Skeletal muscle cell (primary cell): ENCODE results near the gene MCHR1.

Experiments used
- DNase-seq: peaks from one replicate; pipeline ENCODE4 v3.0.0-alpha.2; 2010; ENCODE audit warnings: low read depth
- H3K4me3 ChIP-seq: 2 replicates; pipeline ENCODE4 v1.5.1; 2011; ENCODE audit warnings: low read depth, mild to moderate bottlenecking, control low read depth, low read length, moderate library complexity

MCHR1 gene, protein sequence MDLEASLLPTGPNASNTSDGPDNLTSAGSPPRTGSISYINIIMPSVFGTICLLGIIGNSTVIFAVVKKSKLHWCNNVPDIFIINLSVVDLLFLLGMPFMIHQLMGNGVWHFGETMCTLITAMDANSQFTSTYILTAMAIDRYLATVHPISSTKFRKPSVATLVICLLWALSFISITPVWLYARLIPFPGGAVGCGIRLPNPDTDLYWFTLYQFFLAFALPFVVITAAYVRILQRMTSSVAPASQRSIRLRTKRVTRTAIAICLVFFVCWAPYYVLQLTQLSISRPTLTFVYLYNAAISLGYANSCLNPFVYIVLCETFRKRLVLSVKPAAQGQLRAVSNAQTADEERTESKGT

DNA sequence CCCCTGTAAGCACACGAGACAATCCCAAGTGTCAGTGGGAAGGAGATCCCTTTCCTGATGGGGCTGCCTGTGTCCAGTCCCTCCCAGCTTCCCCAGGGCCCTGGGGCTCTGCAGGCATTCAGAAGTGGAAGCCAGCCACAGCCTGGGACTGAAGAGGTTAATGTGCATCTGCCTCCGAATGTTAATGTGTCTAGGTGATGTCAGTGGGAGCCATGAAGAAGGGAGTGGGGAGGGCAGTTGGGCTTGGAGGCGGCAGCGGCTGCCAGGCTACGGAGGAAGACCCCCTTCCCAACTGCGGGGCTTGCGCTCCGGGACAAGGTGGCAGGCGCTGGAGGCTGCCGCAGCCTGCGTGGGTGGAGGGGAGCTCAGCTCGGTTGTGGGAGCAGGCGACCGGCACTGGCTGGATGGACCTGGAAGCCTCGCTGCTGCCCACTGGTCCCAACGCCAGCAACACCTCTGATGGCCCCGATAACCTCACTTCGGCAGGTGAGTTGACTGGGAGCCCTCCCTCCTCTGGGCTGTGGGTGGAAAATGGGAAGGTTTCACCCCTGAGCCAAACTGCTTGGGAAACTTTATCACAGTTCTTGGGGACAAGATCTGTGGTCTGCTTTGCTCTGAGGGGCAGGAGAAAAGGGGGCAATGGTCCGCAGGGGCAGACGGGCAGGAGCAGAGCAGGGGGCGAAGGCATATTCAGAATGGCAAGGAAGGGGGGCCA lies at the start of gene MCHR1:
Gene MCHR1 (plus strand): TSS at position 236 of the 715 bp plus-strand sequence. CDS start 169 bp downstream, at position 405.
- no peak for DNase-seq
- H3K4me3 ChIP-seq, result peak within 1 kb of the TSS; percentile 51

DNA sequence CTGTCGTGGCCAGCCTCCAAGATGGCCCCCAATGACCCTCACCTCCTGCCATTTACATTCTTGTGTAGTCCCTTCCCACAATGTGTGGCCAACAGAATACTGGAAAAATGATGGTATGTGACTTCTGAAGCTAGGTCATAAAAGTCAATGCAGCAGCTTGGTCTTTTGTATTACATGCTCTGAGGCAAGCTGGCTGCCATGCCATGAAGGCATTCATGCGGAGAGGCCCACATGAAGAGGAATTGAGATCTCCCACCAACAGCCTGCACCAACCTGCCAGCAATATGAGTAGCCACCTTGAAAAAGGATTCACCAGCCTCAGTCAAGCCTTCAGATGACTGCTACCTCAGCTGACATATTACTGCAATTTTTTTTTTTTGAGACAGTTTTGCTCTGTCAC lies 47.4 kb upstream of the MCHR1 start:
- DNase-seq, result no peak
- no peak overlapping the region for H3K4me3 ChIP-seq

DNA sequence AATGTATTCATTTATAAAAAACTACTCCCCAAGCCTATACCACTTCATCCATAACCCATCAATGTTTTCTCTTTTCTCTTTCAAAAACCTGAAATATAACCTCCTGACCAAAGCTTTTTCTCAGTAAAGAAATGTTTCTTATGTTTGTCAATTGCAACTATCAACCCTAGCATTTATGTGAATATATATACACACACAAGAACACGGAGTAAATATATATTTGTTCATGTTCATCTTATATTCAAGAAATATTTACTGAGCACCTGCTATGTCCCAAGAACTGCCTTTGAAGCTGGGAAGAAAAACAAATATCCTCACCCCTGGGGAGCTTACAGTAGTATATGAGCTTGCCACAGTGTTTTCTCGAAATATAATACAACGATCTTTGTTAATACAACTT lies 46.2 kb upstream of the MCHR1 start:
- H3K4me3 ChIP-seq, result no peak overlapping the region
- DNase-seq, result no peak

DNA sequence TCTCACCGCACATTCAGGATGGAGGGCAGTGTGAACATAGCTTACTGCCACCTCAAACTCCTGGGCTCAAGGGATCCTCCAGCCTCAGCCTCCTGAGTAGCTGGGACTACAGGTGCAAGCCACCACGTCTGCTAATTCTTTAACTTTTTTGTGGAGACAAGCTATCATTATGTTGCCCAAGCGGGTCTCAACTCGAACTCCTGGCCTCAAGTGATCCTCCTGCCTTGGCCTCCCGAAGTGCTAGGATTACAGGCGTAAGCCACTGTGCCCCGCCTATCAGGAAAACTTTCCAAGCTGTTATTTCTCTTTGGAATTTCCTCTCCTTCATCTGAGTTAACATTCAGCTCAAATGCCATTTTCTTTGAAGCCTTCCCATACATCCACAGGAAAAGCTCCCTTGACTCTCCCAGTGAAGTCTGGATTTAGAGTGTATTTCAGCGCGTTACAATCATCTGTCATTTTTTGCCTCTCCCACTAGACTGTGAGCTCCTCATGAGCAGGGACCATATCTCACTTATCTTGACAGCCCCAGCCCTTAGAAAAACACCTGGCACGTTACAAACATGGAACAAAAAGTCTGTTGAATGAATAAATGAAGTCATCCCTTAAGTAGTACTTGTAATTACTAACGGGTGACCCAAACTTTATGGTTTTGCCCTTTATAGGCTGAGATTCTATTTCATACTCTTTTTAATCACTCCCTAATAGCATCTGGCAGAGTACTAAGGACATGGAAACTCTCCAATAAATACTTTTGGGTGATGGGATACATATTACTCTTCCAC lies 45.0 kb upstream of the MCHR1 start:
- no peak overlapping the region for H3K4me3 ChIP-seq
- DNase-seq, result no peak

DNA sequence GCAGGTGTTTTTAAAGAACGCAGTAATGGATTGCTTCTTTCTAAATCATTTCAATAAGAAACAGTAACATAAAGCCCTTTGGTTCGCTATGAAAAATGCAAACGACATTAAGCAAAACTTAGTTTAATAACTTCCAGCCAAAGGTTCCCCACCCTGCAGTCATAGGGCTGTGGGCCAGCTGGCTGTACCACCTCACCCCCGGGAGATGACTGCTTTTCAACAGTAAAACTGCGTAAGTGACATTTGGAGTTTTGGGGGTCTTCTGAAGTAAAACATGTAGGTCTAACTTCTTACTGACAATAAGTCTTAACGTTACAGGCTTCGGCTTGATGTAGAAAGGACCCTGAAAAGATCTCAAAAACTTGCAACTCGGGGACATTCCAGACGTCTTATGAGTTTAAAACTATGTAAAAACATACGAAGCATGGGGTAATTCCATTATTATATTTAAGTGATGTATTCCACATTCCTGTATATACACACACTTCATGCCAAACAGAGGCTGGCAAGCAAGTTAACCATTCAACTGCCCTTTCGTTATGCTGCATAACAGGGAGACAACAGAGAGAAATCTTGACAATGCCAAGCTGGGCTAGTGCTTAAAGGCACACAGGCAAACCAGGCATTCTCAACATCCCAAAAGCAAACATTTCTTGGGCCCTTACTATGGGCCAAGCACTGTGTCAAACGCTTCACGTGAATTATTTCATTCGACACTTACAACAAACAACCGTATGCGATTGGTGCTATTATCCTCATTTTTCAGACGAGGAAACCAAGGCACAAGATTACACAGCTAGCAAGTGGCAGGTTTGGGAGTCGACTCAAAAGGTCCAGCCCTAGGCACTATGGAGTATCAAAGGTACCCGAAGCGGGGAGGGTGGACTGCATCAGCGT lies 44.0 kb upstream of the MCHR1 start:
- DNase-seq, result no peak
- peak overlapping the region; percentile 82 for H3K4me3 ChIP-seq

DNA sequence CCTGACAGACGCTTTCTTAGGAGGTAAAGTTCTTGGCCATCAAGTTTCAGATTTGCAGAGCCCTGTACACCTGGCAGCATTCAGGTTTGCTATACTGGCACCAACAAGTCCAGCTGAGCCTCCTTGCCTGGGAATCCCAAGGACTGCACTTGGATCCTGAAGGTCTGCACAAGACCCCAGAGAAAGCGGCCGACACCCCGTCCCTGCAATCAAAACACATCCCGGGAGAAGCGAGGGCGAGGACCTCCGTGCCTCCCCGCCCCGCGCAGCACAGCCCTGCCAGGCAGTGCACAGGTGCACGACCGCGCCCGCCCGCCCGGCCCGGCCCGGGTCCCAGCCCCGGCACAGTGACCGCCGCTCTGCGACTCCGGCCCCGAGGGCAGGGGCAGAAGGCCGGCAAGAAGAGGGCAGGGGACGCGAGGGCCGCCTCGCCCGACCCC lies 43.3 kb upstream of the MCHR1 start:
- DNase-seq, result no peak
- peak overlapping the region; percentile 82 for H3K4me3 ChIP-seq

DNA sequence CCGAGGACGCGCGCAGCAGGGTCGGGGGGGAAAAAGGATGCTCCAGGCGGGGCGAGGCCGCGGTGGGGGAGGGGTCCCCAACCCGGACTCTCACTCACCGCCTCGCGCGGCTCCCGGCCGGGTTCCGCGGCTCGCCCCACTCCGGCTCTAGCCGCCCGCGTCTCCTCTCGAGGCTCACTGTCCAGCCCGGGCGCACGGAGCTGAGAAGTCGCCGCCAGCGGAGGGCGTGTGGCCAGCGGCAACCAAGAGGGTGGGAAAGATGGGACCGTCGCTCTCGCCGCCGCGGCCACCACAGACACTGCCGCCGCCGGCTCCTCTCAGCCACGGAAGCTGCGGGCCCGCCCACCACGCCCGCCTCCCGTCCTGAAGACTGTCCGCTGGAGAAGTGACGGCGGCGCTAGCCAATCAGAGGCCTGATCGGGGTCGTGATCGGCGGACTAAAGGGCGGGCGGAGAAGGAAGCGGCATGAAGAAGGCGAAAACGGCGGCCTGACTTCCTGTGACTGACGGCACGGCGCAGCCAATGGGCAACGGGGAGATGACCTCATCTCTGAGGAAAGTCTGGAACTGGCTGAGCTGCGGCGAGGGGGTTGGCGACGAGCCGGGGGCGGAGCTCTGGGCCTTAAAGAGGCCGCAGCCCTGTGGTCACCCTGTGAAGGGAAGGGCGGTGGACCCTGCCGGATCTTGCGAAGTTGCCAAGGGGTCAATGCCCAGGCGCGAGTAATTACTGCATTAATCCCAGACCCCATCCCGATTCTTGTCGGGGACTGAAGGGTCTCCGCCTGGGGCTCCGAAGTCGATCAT lies 42.7 kb upstream of the MCHR1 start, which contains the start of gene MRTFA:
Gene MRTFA (minus strand): TSS at position 340 of the 803 bp plus-strand sequence.
- peak within 1 kb of the TSS; percentile 82 for H3K4me3 ChIP-seq
- peak; percentile 99 for DNase-seq

DNA sequence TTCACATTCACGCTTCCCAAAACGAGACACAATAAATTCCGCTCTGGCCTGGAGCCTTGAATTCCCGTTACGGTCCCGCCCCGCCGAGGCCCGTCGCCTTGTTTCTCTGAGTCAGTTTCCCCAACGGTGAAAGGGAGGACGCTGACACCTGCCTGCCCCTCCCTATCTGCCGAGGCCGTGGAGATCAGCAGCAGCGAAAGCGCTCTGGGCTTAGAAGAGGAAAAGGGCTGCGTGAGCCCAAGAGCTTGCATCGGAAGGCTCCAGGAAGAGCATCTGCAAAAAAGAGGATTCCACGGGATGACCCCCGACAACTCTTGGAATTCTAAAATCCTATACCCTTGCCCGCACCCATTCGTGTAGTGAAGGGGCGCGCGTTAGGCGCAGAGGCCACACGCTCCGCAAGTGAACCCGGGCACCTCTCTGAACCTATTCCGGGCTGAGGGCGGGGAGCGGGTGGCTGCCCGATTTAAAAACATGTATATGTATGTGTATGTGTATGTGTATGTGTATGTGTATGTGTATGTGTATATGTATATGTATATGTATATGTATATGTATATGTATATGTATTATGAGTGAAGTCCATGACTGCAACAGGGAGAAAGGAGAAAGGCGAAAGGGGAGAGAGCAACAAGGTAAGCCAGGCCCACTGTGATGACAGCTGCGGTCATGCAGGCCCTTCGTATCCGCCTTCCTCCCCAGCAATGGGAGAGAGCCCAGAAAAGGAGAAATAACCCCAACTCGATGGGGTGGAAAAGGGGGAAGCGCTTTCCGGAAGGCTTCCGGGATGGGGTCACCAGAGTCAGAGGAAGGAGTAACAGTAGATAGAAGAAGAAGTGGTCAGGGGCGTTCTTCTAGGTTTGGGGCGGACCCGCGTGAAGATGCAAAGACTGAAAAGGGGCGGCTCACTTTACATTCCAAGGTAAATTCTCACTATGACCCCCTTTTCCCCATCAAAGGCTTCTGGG lies 41.8 kb upstream of the MCHR1 start:
- peak overlapping the region; percentile 82 for H3K4me3 ChIP-seq
- no peak for DNase-seq

DNA sequence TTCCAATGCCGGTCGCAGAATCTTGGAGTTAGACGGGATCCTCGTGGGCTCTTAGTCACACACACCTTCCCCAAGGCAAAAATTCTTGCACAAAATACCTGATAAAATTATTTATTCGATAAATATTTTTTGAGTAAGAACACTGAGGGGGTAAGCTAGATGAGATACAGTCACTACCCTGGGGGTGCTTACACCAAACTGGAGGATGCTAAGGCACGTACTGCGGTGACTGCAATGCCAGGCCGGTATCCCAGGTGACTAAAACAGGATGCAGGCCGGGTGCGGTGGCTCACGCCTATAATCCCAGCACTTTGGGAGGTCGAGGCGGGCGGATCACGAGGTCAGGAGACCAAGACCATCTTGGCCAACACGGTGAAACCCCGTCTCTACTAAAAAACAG lies 41.0 kb upstream of the MCHR1 start:
- no peak for DNase-seq
- no peak overlapping the region for H3K4me3 ChIP-seq

DNA sequence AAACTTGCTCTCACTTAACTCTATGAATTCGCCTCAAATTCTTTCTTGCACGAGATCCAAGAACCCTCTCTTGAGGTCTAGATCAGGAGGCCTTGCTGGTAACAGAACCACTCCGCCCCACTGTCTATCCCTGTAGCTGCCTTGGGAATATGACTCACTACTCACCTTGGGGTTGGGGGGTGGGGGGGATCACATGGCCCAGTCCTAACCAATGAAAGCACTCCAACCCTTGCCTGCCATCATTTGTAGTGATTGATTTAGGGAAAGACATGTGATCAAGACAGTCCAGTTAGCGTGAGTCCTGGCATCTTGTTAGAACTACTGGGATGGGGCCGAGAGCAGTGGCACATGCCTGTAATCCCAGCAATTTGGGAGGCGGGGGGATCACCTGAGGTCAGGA lies 38.0 kb upstream of the MCHR1 start:
- H3K4me3 ChIP-seq, result no peak overlapping the region
- no peak for DNase-seq

DNA sequence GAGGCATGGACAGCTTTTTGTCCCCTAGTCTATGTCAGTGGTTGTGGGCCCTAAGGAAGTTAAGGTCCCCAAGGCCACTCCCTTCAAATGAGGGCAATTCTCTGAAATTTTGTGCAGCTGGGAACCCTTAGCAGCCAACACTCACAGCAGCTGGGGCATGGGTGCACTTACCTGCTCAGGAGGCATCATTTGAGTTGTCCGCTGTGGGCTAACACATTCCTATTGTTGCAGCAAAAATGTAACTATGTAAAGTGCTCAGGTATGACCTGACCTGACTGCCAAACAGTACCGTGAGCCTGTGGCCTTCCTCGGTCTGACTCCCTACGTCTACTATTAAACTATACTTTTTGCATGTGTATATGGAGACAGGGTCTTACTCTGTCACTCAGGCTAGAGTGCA lies 37.0 kb upstream of the MCHR1 start:
- no peak for DNase-seq

DNA sequence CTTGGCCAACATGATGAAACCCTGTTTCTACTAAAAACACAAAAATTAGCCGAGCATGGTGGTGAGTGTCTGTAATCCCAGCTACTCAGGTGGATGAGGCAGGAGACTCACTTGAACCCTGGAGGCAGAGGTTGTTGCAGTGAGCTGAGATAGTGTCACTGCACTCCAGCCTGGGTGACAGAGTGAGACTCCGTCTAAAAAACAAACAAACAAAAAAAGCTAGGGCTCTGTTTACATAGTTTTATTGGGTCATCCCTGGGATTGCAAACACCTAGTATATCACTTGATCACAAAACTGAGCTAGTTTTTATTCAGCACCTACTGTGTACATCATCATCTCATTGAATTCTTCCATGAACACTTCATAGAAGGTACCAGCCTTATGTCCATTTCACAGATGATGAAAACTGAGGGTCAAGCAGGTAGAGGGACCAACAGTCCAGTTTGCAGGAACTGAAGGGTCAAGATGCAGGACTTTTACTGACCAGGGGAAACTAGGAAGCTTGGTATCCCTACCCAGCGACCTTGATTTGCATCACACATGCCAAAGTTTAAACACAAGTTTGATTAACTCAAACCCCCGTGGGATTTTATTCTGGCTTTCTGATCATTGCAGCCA lies 33.6 kb upstream of the MCHR1 start:
- no peak for DNase-seq
- no peak overlapping the region for H3K4me3 ChIP-seq

More for the DNA sequence above, 37.0 kb upstream of the MCHR1 start:
- H3K4me3 ChIP-seq, result no peak overlapping the region

DNA sequence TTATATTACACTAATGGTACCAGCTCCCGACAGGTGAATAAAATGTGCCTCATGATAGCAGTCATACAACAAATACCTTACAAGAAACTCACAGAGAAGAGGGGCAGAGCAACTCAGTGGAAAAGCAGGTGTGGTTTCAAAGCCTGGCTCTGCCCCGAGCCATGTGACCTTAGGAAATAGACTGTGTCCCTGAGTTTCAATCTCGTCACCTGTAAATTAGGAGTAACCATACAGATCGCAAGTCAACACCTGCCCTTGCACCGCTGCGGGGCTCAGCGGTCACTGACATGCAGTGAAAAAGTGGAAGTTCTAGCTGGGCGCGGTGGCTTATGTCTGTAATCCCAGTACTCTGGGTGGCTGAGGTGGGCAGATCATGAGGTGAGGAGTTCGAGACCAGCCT lies 30.9 kb upstream of the MCHR1 start:
- no peak for DNase-seq

DNA sequence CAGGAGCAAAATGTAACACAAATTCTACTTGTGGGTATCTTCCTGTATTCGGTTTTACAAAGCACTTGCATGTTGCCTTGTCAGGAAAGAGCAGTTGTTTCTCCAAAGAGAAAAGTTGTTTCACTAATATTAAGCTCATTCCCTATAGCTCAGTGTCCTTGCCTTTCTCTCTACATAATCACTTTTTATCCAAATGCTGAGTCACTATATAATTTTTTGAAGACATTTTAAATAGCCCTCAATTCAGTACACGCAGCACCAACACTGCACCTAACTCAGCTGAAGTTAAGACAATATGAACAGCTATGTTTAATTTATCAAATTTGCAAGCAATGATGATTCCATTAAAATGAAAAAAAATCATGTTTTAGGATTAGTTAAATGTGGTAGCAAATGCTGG lies 28.2 kb upstream of the MCHR1 start:
- peak overlapping the region; percentile 55 for H3K4me3 ChIP-seq
- DNase-seq, result no peak

More for the DNA sequence above, 30.9 kb upstream of the MCHR1 start:
- H3K4me3 ChIP-seq, result no peak overlapping the region

DNA sequence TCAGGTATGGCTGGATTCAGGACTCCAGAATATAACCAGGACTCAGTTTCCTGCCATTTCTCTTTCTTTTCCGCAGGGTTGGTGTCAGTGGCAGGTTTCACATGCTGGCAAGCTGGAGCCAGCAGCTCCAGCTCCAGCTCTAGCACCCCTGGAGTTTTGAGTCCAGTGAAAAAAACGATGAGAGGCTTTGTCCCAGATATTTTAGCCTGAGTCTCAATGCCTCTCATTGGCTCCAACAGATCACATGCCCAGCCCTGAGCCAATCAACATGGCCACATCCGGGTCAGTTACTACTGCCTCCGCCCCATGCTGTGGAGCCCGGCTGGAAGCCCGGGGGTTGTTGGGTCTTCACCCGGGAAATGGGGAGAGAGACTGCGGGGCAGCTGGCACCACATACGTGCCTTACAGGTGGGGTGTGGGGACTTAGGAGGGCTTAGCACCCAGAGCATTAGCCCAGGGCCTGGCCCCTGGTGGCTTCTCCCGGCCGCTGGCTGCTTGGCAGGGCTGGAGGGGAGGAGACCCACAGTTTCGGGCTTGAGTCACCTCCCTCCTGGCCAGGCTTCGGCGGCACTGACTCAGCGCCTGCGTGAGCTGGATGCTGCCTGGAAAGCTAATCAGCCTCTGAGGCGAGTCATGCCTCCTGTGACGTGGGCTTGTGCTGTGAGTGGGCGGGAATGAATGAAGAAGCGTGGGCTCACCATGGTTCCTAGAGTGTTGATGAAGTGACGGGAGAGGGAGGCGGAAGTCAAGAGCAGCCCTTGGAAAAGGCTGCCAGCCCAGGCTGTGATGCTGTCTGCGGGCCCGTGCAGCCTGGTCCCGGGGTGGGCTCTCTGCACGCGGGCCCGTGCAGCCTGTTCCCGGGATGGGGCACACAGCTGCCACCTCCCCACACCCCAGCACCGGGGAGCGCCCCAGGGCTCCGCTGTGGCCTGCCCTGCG lies 27.5 kb upstream of the MCHR1 start:
- DNase-seq, result peak; percentile 99
- H3K4me3 ChIP-seq, result peak overlapping the region; percentile 55

DNA sequence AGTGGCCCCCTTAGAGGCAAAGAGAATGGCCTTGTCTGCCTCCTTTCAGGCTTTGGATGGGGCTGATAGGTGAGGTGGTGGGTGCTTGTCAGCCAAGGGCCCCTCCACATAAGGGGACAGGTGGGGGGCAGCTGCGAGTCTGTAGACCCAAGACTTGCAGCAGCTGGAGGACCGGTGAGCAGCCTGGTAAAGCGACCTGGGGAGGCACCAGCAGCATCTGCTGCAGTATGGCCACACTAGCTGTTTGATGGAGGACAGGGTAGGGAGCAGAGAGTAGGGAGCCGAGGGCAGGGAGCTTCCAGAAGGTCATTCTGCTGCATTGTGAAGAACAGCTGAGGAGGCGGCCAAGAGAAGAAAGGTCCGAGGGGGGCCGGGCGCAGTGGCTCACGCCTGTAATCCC lies 25.9 kb upstream of the MCHR1 start:
- DNase-seq, result no peak
- no peak overlapping the region for H3K4me3 ChIP-seq
